ENCODE data around the gene CNTNAP2. TPM values are rescaled to one million over a fixed set of nuclear protein-coding genes. Genes with fewer than 3 reads are reported as not detected.

The CNTNAP2 gene
- total and polyA plus RNA-seq, 8 donors: 0.19 to 18.2 (median 0.56) TPM

GRCh38 chr7:148466120-148466519 is 2349.5 kb downstream of the CNTNAP2 start:
- no peak overlapping the region for H3K27ac ChIP-seq
- no peak for DNase-seq
- no peaks in the 10 kb centered on the region for H3K36me3 ChIP-seq
- intact Hi-C loops (cut with DNase I; ENCODE audit: low total_unique reads): no loop called here
- H3K27me3 ChIP-seq: no peaks in the 10 kb centered on the region
- TF ChIP-seq POLR2A (IDR thresholded peaks at IDR 0.05) (no peak), CTCF (IDR thresholded peaks at IDR 0.05) (no peak), EP300 (IDR thresholded peaks at IDR 0.05) (no peak), POLR2AphosphoS5 (IDR thresholded peaks at IDR 0.05) (no peak)
- H3K4me1 ChIP-seq: no peaks in the 10 kb centered on the region
- no peaks in the 10 kb centered on the region for H3K9me3 ChIP-seq
- H3K4me3 ChIP-seq: no peak overlapping the region
- WGBS, 5 donors: 83 to 92% (median 89%) methylated on average over 3 of the region's 3 CpGs

DNA sequence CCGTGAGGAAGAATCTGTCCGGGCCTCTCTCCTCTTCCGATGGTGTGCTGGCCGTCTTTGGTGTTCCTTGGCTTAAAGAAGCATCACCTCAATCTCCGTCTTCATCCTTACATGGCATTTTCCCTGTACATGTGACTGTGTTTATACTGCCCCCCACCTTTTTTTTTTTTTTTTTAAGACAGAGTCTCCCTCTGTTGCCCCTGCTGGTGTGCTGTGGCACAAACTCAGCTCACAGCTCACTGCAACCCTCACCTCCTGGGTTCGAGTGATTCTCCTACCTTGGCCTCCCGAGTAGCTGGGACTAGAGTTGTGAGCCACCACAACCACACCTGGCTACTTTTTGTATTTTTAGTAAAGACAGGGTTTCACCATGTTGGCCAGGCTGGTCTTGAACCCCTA is 2352.1 kb downstream of the CNTNAP2 start:
- H3K9me3 ChIP-seq: no peaks in the 10 kb centered on the region
- 89 to 95% (median 91%) methylated on average over 7 of the region's 7 CpGs for WGBS, 5 donors
- no peak for DNase-seq
- H3K27ac ChIP-seq: no peak overlapping the region
- H3K4me3 ChIP-seq: no peak overlapping the region
- TF ChIP-seq EP300 (IDR thresholded peaks at IDR 0.05): no peak
- TF ChIP-seq POLR2A (IDR thresholded peaks at IDR 0.05): no peak
- TF ChIP-seq CTCF (IDR thresholded peaks at IDR 0.05): no peak
- TF ChIP-seq POLR2AphosphoS5 (IDR thresholded peaks at IDR 0.05): no peak
- H3K36me3 ChIP-seq: no peaks in the 10 kb centered on the region
- no peaks in the 10 kb centered on the region for H3K4me1 ChIP-seq
- intact Hi-C loops (cut with DNase I; ENCODE audit: low total_unique reads): no loop called here
- H3K27me3 ChIP-seq: peaks cover 0 to 14% (median 0%) of the 10 kb centered on the region in 3 donors

Small RNAs within 50 kb of the gene (small RNA-seq; reads per million reads assigned to genes)
- gene AC005518.2 (0 reads per million in 4 donors), gene MIR548F4 (0 reads per million in 4 donors), gene RANP2 (0 reads per million in 4 donors), gene RF00012 (0 reads per million in 4 donors), gene RF00019 (0 reads per million in 4 donors), gene RF02271 (0 reads per million in 4 donors), gene RN7SL456P (0 reads per million in 4 donors), gene RN7SL72P (0 reads per million in 4 donors), gene RNA5SP249 (0 to 0.07 (median 0) reads per million in 4 donors), gene RNU6-1184P (0 reads per million in 4 donors)

Measured in stomach (tissue), 9 donors.